Mucosa of gallbladder (tissue), 1 donor: ENCODE results near the gene GASK1B. TPM values are rescaled to one million over a fixed set of nuclear protein-coding genes. Genes with fewer than 3 reads are reported as not detected.
A peak's percentile ranks its signal among the peaks of the same experiment; 100 is the strongest.

Source experiments
- DNase-seq: peaks from one replicate; pipeline ENCODE4 v3.0.0-alpha.2; 2020; ENCODE audit warnings: low spot score
- total RNA-seq: library from RNA; stranded (reverse); gene quantifications from one replicate; pipeline ENCODE4 v1.2.1, GENCODE V29; 2021
- donor health status: DM: no; HTN: no; CAD: no.

The GASK1B gene
- 27.0 TPM for total RNA-seq

DNA sequence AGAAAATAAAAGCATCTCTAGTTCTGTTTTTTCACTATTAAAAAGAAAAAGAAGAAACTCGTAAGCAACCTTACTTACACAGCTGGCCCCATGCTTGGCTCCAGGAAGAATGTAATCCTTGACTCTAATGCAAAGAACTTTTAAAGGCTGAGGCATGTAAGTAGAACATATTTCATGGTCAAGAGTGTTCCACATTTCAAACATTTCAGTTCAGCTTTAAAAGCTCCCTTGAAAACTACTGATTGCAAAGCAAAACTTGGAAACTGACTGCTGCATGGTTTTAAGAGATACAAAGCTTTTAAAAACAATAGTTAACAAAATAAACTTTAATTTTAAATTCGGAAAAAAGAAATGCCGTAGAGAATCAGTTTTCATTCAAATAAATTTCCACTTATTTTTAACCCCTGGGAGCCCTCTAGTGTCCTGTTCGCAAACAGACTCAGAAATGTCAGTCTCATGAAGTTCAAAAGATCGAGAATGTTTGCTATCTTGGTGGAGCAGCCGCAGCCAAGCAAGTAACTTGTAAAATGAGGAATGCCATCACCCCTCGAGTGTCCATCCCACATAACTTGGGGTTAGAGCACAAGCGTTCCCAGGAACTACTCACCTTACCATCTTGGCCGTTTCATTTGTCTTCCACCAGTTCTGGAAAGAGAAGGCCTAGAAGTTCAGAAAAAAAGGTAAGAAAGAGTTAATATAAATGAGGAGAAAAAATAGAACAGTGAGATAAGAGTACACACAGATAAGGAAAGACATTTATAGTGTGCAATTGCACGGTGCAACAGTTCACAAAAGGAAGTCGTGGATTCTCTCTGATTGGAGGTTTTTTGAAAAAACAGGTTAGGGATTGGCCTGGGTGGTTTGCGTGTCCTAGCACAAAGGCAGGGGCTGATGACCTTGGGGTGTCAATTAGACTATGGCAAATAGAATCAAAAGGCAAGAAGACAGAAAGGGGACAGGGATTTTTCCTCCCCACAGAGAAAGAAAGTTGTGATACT lies at the start of gene GASK1B:
Gene GASK1B, minus strand, starts transcription at position 765 of the 998 bp plus-strand sequence. CDS start 1,650 bp downstream, outside the sequence.
- DNase-seq = peak; percentile 18

DNA sequence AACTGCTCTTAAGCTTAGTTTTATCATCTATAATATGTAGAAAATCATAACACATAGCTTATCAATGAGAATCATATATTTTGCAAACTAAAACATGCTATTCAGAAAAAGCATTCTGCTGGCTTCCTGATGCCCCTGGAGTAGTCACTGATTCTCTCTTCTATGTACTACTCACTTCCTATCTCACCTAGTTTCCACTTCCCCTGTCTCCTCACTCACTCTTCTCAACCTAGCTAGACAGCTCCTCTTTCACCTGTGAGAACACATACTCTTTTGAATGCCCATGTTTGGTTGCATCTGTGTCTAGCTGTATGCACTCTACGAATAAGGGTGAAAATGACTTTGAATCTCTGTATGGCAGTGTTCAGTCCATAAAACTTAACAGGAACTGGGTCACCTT lies 46.8 kb upstream of the GASK1B start:
- DNase-seq = no peak

DNA sequence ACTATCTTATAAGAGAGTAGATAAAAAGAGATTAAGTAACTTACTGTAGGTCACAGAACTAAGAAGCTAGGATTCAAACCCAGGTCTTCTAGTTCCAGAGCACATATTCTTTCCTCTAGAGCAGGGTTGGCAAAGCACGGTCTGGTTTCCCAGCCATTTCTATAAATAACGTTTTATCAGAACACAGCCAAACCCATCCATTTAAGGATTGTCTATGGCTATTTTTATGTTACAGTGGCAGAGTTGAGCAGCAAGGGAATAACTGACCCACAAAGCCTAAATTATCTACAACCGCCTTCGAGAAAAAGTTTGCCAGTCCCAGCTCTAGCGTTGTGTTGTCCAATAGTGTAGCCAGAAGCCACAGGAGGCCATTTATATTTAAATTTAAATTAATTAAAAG lies 44.9 kb upstream of the GASK1B start:
- DNase-seq = no peak

DNA sequence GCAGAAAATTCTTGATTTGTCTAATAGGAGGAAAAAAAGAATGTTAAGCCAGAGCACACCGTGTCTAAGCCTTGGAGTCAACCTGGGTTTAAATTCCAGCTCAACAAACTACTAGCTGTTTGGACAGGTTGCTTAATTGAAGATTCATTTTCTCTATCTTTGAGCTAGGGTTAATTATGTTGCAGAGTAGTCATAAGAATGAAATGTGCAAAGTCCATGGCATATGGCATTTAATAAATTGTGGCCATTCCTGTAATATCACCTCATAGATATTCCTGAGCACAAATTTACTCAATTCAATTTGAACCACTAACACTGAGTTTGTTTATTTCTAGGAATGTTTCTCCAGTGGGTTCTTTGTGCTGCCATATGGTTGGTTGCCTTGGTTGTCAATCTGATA lies 42.0 kb upstream of the GASK1B start:
- no peak for DNase-seq

DNA sequence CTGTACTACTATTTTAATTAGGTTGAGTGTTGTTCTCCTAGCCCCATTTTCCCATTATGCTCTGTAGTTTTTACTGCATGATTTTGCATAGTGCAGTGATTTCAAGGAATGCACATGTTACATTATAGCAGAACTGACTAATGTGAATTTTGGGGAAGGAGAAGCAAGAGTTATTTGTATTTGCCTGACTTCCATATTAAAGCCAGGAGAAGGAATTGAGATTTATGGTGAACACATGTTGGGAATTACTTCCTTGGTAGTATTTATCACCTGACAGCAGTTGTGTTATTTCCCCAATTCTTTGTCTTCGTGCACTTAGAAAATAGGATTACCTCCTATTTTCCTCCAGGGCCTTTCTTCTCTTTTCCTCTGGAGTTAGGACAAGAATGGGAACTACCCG lies 40.6 kb upstream of the GASK1B start:
- no peak for DNase-seq

DNA sequence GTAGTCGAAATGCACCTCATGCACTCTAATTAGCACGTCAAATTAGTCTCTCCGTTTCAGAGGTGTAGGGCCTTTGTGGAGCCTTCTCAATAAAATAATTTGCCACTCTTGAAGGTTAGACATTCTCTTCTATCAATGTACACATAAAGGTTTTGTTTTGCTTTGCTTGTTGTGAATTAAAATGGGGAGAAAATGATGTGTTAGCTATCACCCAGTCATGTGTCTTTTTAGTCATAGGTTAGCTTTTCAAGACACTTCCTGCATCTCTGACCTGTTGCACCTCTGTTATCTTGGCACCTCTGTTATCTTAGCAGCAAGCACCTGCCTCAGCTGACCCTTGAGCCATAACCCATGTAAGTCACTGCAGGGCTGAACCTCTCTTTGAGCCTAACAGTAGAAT lies 38.4 kb upstream of the GASK1B start:
- DNase-seq = peak; percentile 16

DNA sequence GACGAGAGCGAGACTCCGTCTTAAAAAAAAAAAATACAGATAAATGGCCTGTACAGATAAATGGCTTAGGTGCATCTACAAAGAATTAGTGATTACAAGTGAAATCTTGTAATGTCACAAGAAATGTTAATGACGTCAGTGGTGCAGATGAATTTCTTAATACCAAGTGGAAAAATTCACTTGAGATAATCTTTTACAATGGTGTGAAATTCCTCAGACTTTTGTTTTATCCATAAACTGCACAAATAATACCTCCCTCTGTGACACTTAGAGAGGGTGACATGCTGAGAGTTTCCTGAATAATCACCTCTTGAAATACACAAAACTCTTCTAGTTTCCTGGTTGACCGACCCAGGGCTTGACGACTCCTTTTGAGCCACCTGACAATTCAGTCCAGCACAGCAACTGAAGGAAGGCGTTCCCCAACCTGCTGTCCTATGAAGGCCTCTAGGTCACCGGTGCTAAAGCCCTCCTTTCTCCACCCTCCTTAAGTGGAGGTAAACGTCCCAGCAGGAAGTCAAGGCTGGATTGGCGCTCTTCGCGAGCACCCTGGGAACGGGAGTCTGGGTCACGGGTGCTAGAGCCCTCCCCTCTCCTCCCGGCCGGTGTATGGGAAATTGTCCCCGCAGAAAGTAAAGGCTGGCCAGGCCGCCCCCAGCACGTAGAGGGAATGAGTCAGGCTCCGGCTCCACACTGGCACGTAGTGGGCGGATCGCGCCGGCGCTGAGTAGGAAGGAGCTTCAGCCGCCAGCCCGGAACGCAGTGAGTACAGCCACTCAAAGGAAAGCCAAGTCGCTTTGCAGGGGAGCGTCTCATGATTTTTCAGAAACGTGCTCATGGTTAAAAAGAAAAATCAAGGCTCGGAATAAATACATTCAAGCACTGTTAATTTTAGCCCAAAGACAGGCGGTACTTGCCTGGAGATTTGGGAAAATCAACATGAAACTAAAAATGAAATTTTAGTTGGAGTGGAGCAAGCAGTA lies 37.3 kb upstream of the GASK1B start, which contains the start of gene TMEM144:
Gene TMEM144, plus strand, starts transcription at position 662 of the 983 bp plus-strand sequence. CDS start 2,182 bp downstream, outside the sequence.
- peak; percentile 91 for DNase-seq

DNA sequence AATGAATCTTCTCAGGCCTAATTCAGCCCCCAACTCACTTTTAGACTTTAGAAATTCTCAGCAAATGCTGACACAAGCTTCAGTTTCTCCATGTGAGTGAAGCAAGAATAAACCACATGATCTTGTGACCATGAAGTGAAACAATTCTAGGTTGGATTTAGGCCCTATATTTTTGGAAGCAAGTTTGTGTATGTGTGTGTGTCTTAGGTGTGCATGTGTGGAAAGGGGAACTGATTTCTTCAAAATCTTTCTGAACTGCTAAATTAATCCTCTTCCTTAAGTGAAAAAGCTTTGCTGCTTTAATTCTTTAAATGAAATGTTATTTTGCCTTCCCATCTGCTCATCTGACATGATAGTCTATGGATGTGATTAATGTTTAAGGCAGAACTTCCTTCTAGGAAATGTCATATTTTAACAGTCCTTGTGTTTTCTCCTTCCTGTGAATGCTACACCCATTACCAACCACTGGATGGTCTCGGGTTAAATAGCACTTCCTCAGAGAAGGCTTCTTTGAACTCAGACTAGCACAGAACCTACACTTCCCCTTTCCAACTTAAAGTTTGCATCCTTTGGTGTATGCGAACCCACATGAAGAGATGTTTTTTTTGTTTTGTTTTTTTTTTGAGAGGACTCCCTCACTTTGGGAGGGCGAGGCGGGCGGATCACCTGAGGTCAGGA lies 36.3 kb upstream of the GASK1B start:
- no peak for DNase-seq

DNA sequence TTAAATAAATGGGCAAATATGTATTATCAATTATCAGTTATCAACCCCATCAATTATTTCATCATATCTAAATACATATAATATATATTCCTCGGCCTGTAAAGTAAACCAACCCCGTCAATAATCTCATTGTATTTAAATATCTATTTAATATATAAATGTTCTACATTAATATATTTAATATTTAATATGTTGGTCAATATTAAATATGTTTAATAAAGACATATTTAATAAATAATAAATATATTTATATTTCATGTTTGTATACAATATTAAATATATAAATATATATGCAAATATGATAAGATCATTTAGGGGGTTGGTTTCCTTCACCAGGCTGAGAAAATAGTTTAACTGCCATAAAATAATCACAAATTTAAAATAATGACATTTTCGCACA lies 31.1 kb upstream of the GASK1B start:
- DNase-seq = no peak

DNA sequence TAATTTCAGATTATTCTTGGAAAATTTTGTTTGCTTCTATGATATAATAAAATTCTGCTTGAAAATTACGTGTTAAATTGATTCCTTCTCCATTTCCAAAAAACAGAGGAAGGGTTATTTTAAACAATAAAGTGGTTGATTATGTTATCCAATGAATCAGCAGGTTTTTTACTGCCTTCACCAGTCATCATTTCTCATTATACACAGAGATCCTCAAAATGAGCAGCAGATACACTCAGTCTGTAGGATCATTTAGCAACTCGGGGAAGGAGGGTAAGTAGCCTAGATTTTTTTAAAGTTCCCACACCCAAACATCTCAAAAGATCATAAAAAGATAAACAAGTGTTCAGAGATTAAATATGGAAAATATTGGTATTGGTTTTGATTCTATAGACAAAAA lies 30.6 kb upstream of the GASK1B start:
- DNase-seq = no peak

DNA sequence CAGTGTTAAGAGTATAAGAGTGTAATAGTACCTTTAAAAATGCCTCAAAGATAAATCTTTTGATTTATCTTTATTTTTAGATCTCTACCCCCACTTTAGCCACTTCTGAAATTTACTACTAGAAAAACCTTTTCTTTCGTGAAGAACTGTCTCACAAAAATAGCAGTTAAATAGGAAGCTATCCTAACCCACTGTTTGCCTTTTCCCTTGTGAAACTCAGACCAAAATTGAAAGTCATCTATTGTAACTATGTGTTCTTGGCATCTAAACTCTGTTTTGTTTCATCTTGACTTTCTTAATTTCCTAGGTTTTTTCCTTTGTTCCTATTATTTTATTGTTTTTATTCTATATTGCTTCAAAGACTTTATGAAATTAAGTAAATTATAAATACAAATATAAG lies 29.7 kb upstream of the GASK1B start:
- no peak for DNase-seq

DNA sequence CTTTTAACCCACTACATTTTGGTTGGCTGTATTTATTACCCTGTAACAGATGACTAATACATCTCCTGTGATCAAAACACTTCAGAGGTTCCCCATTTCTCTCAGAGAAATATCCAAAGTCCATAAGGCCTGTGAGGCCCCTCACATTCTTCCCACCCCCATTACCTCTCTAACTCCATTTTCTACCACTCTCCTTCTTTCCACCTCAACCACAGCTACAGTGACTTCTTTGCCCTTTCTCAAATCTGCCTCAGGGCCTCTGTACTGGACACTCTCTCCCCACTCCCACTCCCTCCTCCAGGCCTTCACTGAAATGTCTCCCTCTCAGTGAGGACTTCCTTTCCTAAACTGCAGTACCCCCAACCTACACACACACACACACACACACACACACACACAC lies 29.1 kb upstream of the GASK1B start:
- no peak for DNase-seq

DNA sequence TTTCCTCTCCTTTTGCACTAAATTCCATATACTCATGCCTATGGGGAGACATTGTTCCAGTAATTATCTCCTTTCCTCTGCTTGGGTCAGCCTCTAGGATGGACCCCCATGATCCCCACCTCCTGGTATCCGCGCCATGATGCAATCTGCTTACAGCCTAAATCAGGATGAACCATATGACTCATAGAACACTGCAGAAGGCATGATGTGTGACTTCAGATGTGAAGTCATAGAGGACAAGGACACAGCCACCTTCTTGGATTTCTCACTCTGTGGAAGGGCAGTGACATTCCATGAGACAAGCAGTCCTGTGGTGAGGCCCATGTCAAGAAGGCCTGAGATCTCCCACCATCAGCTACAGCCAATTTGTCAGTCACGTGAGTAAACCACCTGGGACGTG lies 28.5 kb upstream of the GASK1B start:
- no peak for DNase-seq

DNA sequence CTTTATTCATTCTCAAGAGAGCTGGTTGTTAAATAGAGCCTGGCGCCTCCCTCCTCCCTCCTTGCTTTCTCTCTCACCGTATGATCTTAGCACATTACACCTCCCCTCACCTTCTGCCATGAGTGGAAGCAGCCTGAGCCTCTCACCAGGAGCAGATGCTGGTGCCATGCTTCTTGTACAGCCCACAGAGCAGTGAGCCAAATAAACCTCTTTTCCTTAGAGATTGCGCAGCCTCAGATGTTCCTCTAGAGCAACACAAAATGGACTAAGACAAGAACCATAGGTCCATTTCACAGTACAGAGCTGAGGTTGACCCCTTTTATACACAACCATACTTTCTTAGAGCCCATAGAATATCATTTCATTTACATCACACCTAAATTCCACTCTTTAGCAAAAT lies 27.4 kb upstream of the GASK1B start:
- no peak for DNase-seq

DNA sequence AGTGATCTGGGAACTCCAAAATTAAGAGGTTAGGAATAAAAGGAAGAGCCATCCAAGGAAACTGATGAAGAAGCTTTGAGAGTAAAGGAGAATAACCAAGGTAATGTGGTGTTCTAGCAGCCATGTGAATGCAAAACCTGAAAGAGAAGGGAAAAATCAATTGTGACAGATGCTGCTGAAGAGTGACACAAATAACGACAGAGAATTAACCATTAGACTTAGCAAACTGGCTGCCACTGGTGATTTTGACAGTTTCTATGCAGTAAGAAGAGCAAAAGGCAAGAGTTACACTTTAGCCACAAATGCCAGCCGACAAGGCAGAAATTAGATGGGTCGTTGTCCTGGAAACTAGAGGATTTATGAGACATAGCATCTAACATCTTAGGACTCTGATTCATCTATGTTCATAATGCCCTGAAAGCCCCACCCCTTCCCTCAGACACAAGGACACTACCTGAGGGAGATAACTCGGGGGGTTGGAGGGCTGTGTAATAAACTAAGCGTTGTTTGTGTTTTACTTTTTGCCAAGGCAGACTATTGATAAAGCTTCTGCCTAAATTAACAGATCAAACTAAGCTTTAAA lies 24.5 kb upstream of the GASK1B start:
- DNase-seq = no peak

DNA sequence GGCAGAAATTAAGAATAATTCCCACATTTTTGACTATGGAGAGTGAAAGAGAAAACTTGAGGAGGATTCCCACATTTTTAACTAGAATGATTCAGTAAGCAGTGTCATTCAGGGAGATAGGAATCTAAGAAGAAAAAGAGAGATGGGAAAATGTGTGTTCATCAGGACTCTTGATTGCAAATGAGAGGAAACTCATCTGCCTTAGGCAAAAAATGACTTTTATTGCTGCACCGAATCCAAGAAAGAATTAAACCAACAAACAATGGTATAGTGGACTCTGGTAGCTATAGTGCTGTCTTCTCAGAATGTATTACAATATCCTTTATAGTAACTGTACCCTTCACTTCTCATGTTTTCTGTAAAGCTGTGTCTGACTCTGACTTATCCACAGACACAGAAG lies 22.5 kb upstream of the GASK1B start:
- DNase-seq = no peak

DNA sequence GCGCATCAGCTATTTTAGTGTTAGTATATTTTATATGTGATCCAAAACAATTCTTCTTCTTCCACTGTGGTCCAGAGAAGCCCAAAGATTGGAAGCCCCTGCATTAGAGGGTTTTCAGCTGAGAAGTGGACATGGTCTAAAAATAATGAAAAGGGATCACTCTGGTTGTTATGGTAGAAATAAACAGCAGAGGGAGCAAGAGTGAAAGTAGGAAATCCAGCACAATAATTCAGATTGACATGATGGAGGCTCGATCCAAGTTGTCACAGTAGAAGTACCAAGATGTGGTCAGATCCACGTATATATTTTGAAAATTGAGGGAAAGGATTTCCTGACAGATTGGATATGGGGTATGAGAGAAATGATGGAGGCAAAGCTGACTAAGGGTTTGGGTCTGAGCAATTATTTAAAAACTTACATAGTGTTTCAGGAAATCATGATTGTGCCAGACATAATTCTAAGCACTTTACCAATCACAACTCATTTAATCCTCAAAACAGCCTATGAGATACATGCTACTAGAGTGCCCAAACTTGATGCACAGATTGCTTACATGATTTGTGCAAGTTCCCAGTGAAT lies 20.4 kb upstream of the GASK1B start:
- no peak for DNase-seq

DNA sequence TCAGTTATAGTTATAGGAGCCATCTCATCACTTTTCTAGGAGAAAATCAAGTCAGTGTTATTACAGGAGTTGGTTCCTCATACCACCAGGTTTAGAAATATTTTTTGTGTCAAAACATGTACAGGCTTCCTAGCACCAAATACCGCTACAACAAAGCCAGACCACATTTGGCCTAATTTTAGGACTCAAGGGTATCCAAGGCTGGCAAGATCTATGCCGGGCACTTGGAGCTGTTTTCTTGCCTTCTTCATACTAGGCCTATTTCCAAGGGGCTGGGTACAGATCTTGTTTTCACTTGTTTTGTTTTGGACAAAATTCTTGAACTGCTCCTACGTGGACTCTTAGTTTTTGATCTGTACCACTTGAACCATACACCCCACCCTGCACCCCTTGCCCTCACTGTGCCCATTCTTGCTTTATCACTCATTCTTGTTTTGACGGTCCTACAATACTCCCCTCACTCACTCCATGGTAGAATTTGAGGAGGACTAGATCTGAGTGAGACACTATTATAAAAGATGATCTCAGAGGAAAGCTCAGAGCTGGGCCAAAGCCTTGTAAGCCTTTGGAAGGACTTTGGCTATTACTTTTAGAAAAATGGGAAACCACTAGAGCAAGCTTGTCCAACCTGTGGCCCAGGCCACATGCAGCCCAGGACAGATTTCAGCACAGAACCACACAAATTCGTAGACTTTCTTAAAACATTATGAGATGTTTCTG lies 19.8 kb upstream of the GASK1B start:
- no peak for DNase-seq

DNA sequence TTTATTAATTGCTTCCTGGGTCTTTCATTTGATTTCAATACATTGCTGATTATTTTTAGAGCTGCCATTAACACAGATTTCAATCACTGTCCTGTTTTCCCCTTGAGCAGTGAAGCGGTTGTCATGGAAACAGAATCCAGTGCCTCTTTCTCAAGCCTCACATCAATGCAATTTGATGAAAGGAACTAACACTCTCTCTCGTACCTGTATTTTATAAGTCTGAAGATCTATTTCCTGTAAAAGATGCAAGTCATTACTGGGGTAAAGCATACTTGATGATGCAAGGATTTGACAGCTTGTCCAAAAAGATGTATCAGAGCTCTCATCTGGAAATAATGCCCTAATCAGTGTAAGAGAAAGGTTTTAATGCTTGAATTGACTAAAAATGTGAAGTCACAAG lies 17.9 kb upstream of the GASK1B start:
- DNase-seq = no peak

DNA sequence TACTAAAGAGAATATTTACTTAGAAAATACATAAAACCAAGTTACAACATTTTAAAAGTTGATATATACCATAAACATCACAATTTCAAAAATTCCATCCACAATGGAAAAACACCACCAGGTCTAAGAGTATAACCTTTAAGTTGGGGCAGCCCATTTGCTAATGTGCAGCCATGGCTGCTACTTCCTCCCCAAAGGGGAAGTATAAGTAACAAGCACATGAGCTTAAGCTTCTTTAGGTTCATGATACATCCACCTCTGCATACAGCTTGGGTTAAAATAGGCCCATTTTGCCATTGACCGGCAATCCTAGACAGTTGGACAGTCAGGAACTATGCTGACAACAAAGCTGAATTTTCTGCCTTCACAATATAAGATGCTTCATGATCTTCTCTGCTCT lies 16.6 kb upstream of the GASK1B start:
- DNase-seq = no peak
